Activated CD4-positive, alpha-beta T cell treated with anti-CD3 and anti-CD28 coated beads, Interleukin-2, amount 50 U/mL, for 16 hours (primary cell): ENCODE measurements around the gene CD81.
A peak's percentile ranks its signal among the peaks of the same experiment; 100 is the strongest.
"Not testable (repeated sequence)": the region's sequence is repeated elsewhere in the genome, so short reads cannot be mapped to it uniquely, and the experiment has no call there.

Source experiments
- DNase-seq: peaks from one replicate; pipeline ENCODE4 v3.0.0-alpha.2; 2020

Gene CD81

GRCh38 chr11:2376751-2377451, at the start of gene CD81:
Gene CD81, plus strand, starts transcription at chr11:2377310. Its CDS starts 240 bp downstream, at chr11:2377550.
- DNase-seq, result peak; percentile 61

DNA sequence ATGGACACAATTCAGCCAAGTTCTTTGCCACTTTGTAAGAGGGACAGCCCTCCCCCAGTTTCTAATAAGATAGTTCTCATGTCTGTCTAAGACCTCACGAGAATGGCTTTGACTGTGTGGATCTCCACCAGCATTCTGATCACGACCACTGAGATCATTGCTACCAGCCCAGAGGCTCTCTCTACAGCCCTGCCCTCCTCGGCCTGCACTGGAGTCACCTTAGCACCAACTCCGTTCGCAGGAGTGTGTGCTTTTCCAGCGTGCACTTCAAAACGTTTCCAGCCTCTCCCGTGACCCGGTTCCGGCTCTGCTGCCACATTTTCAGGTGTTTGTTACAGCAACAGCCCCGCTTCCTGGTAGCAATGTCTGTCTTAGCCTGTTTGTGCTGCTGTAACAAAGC, 49.1 kb upstream of the CD81 start:
- DNase-seq, result no peak

DNA sequence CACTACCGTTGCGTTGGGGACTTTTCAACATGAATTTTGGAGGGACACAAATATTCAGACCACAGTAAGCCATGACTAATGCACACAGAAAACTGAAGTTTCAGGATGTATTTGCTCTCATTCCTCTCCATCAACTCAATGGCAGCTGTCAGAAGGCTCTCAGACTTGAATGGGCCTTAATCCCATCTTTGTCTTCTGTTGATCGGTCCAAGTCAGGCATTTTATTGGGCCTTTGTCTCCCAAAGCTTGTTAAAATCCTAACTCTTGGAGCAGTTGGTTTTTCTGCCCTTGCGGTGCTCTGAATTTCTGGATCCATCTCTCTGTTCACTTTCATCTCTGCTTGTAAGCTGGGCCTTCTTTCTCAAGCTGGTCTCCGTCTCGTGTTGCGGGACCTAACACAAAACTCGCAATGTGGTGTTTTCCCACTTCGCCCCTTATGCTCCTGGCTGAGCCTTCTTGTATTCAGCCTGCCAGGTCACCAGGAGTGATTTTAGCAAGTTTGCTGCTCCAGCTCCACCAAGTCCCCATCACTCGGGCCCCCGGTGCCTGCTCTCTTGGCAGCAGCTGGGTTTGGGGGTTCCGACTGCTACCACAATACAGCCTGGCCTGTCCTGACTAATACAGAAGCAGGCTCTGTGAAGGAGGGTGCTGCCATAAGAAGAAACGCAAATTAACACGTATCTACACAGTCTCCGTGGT, 48.3 kb upstream of the CD81 start:
- no peak for DNase-seq

GRCh38 chr11:2329551-2329950, 47.6 kb upstream of the CD81 start:
- DNase-seq, result no peak

GRCh38 chr11:2330696-2331095, 46.4 kb upstream of the CD81 start:
- no peak for DNase-seq

GRCh38 chr11:2331404-2331803, 45.7 kb upstream of the CD81 start:
- DNase-seq, result no peak

GRCh38 chr11:2332569-2332968, 44.5 kb upstream of the CD81 start:
- DNase-seq, result not testable (repeated sequence)

DNA sequence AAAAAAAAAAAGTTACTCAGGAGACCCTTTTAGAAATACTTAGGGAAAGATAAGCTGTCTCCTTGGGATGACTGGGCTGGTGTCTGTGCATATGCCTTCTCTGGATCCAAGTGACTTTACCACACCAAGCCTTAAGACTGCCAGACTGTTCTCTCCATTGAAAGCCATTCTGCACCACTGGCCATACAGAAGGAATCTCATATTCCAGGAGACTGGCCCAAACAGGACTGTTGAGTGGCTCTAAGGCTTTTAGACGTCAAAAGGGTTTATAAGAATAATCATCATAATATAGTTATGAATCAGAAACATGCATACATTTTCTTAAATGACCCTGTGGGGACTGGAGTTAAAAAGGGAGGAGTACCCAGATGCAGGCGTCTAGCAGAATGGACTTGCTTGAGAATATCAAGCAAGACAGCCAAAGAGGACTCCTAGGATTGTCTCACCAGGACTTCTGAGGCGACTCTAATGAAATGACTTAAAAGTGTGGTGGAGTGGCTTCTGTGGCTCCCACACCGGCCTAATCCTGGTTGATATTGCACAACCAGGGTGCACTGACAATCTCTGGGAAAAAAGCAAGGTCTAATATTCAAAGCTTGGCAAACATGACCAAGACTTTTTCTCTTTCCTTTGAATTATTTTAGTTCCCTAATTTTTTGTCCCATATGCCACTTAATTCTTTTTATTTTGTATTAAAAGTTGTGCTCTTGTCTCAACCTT, 43.5 kb upstream of the CD81 start:
- DNase-seq, result not testable (repeated sequence)

GRCh38 chr11:2335286-2335685, 41.8 kb upstream of the CD81 start:
- not testable (repeated sequence) for DNase-seq

DNA sequence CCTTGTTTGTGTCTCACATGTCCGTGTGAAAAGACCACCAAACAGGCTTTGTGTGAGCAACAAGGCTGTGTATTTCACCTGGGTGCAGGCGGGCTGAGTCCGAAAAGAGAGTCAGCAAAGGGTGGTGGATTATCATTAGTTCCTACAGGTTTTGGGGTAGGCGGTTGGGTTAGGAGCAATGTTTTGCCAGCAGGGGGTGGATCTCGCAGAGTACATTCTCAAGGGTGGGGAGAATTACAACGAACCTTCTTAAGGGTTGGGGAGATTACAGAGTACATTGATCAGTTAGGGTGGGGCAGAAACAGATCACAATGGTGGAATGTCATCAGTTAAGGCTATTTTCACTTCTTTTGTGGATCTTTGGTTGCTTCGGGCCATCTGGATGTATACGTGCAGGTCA, 38.4 kb upstream of the CD81 start:
- DNase-seq, result not testable (repeated sequence)

DNA sequence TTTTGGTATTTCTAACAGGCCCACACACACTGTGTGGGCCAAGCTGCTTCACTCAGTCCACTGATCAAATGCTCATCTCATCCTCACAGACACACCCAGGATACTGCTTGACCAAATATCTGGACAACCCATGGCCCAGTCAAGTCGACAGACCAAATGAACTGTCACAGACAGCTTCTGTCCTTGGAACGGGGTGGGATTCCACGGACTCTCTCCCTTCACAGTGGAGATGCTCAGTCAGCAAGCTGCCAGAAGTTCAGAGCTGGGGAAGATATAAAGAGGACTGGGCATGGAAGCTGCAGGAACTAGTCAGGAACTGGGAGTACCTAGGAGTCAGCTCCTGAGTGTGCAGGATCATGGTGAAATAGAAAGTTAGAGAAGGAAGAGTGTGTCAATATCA, 34.6 kb upstream of the CD81 start:
- DNase-seq, result no peak

- DNase-seq, result no peak
Observed at GRCh38 chr11:2342981-2343380, 34.1 kb upstream of the CD81 start.

DNA sequence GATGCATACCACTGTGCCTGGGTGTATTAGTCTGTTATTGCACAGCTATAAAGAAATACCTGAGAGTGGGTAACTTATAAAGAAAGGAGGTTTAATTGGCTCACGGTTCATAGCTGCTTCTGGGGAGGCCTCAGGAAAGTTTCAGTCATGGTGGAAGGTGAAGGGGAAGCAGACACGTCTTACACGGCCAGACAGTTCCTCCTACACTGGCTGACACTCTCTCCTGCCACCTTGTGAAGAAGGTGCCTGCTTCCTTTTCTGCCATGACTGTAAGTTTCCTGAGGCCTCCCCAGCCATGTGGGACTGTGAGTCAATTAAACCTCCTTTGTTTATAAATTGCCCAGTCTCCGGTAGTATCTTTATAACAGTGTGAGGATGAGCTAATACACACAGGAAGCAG, 33.6 kb upstream of the CD81 start:
- no peak for DNase-seq

- DNase-seq, result no peak
Observed at GRCh38 chr11:2345050-2345449, 32.1 kb upstream of the CD81 start.

DNA sequence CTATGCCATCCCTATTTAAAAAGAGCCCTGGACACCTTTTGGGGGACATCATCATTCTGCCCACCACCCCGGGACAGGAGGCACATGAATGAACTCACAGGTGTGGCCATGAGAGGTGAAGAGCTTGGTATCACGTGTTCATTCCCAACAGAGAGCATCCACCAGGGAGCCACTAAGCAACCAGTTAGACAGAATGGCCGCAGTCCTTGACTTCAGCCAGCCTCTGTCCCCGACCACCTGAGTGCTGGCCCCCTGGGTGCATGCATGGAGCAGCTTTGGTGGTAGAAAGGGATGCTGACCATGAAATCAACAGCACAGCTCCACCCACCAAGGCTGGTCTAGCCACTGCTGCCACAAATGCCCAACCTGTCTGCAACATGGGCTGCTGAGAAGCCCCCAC, 31.1 kb upstream of the CD81 start:
- DNase-seq, result no peak

DNA sequence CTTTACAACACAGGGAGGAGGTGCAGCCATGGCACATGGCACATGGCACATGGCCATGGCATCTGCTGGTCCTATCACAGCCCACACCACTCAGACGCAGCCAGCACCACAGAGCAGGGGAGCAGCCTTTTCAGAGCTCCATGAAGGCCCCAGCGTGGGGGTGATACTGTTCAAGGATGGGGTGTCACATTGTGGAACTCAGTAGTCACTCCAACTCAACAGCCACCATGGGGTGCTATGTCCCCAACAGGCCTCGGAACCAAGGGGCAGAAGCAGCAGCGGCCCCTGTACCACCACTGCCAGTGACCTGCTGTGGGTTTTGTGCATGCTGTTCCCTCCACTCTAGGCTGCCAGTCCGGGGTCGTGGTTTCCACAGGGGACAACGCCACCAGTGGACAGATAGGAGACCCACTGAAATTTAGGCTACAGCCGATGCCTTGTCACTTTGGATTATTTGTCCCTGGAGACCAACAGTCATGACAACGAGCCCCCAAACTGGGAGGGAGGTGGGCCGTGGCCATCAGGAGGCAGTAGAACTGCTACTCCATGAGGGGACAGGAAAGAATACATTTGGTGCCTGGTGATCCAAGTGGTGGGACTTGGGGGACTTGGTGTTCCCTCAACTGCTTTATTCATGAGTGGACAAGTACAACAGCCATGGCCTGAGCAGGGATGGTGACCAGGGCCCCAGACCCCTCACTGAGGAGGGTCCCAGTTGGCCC, 30.4 kb upstream of the CD81 start:
- no peak for DNase-seq

- no peak for DNase-seq
Observed at GRCh38 chr11:2347308-2347830, 29.7 kb upstream of the CD81 start.

- DNase-seq, result no peak
Observed at GRCh38 chr11:2348986-2349385, 28.1 kb upstream of the CD81 start.

DNA sequence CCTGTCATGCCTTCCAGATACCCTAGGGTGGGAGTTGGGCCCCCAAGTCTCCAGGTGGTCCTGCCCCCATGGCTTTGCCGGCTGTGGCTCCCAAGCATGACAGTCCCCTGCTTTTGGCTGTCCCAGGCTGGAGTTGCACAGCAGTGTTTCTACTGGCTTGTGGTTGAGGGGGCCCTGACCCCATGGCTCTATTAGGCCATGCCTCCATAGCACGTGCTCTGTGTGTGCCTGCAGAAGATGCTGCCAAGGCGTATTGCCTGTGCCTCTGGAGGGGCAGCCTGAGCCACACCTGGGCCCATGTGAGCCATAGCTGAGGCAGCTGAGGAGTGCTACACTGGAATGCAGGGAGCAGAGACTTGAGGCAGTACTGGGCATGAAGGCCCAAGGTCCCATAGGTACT, 25.4 kb upstream of the CD81 start:
- no peak for DNase-seq

GRCh38 chr11:2352420-2352819, 24.7 kb upstream of the CD81 start:
- DNase-seq, result no peak

DNA sequence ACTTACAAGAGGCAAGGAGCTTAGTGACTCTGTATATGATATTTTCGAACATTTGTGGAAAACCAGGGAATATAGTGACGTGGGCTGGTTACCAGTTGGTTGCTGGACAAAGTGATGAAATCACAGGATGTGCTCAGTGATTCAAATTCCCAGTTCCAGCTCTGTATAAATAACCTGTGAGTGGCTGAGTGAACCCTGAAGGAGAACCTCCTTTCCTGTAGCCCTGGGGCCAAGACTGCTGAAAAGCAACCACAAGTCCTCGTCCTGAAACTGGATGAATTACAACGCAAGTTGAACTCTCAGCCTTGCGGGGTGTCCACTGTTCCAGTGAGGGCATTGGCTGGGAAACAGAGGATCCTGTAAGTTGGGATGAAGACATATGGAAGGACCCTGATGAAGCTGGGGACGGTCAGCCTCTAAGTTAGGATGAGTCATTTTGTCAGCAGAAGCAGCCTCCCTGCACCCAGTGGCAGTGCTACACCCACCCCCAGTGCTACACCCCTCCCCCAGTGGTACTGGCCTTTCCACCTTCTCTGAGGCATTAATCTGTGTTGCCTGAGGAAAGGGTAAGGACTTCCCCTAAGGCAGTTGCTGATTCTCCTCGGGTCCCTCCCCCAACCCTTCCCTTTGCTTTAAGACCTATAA, 22.0 kb upstream of the CD81 start:
- no peak for DNase-seq

DNA sequence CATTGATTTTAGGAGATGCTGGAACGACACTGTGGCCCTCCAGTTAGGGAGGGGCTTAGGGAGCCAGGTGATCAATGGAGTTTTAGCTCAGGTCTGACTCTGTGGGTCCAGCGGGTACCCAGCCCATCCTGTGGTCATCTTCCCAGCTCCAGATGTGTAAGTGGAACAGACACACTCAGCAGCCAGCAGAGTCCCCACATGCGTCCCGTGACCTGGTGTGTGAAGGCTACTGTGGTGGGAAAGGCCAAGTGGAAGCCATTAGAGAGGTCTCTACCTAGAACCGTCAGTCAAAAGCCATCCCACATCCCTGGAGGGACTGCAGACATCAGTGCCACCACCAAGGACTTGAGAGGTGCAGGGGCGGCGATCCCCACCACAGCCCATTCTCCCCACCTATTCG, 19.9 kb upstream of the CD81 start:
- no peak for DNase-seq

GRCh38 chr11:2357651-2358050, 19.5 kb upstream of the CD81 start:
- not testable (repeated sequence) for DNase-seq
